NK-92 (cell line): ENCODE results near the gene CADM1.

Source experiments
- DNase-seq: peaks from one replicate; lab custom pipeline; 2025; ENCODE audit not compliant: unreplicated experiment; lab: John Stamatoyannopoulos, UW

Gene CADM1

GRCh38 chr11:115447273-115447864 is 56.8 kb downstream of the CADM1 start:
- no peak for DNase-seq

DNA sequence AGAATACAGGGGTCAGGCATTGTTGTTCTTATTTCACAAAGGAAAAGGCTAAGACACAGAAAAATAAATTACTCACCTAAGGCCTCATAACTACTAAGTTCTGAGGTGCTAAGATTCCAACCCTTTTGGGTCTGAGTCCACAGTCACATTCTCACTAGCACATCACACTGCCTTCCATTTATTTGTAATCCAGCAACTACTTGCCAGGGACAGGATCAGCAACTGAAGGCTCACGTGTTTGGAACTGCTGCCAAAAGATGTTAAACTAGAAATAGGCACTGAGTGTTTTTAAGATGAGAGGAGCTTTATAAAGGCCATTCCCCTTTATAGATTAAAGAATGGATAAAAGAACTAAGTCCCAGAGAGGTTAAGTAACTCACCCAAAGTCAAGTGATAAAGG is 58.0 kb downstream of the CADM1 start:
- DNase-seq = no peak

DNA sequence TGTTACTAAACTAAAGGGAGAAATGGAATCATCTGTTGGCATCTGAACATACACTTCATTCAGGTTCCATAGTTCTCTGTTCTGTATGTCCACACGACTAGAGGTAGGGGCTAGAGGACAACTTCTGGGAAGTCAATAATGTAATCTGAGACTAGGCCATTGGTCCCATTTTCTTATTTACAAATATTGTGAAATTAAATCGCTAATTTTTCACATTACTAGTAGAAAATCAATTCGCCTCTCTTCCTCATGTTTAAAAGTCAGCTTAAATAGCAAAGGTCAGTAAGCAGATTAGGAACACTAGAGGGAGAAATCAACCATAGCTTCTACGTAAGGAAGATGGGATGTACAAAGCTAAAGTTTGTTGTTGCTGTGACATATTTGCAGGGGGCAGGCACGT is 59.7 kb downstream of the CADM1 start:
- no peak for DNase-seq

- DNase-seq = no peak
Measured at GRCh38 chr11:115439969-115440540, 64.2 kb downstream of the CADM1 start.

DNA sequence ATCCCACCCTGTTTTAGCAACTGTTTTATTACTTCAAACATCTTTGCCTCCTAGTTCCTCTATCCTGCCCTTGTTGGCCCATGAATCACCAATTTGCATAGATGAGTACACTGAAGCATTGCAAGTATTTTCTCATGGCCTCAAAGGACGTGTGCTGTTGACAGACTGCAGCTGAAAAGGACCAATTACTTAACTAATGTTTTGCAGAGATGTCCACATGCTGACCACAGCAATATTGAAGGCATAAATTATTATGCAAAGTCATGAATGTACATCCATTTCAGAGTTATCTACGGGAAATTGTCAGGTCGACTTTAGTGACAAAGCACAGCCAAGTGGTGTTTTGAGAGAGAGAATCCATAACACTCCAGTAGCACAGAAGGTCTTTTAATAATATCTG is 64.8 kb downstream of the CADM1 start:
- no peak for DNase-seq

DNA sequence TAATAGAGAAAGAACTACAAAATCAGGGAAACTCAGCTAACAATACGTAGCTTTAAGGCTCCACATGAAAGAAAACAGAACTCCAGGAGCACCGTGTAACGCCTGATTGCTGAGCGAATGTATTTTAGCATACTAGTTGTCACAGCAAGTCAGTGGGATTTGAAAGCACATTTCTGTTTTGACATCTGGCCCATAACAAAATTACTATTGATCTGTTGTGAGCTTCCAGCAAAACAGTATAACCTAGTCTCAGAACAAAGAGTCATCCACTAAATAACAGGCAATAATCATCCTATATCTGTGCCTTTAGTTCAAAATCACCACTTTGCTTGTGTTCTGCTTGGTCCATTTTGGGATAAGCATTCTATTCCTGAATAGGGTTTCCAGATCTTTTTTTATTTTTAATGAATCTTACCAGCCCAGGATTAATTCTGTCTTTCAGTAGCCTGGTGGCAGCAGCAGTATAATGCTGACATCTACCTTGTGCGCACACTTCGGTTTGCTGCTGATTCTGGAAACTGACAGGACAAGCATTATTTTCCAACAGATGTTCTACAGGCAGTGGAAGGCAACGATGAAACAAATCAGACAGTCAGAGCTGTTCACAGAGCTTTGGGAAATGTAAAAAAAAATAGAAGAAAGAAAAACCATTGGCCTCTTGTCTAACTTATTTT is 66.2 kb downstream of the CADM1 start:
- DNase-seq = no peak

DNA sequence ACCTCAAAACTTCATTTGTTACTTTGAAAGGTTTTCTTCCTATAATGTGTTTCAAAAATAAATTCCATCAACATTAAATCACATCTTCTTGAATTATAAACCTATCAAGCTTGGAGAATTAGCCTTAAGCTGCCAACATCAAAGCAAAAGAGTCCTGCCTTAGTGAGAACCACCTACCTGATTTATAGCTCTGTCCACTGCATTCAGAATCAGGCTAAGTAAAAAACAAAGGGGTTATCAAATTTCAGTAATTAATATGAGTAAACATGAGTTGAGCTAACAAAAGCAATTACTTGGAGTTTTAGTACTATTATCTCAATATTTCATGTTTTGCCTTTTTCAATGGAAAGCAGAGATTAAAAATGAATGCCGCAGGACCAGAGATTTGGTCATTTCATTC is 73.9 kb downstream of the CADM1 start:
- no peak for DNase-seq

DNA sequence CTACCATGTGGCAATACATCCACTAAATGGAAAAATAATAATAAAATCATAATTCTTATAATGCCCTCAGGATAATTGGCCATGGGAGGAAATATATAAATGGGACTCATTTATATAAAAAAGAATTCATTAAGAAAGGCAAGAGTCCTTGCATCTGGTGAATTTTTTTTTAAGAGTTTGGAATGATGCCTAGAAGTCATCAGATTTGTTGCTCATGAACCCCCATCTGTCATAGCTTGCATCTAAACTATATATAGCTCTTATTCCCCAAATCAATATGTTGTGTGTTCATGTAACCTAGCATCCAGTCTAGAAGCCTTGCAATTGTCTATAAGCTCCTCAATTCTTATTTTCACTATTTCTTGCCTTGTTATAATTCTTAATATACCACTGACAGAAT is 75.9 kb downstream of the CADM1 start:
- no peak for DNase-seq

DNA sequence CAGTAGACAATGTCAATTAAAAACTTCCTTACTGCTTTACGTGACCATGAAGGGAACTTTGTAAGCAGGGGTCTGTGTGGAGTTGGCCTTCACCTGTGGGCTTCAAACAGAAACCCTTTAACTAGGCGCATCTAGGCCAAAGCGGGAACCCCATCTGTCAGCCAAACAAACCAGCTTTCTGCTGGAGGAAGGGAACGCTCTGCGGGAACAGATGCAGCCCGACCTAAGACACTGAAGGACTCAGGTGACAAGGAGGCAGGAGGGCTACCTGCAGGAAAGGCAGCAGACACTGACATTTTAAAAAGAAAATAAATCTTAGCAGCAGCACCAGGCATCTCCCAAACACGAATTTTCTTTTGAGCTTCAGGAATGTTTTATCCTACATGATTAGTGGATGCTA is 78.4 kb downstream of the CADM1 start:
- no peak for DNase-seq

DNA sequence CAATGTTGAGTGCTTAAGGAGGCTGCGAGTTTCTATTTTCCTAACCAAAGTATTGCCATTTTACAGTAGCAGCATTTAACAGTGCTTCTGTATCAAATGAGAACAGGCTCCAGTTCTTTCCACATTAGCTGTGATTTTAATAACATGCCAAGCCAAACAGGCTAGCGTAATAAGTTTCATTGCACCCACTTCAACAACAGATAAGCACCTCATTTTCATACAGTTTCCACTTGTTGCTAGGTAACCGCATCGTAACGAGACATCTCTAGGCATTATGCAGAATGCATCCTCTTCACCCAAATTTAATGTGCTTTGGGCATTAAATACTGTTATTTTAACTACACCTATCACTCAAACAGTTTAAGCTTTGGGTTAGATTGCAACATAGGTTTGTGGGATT is 79.0 kb downstream of the CADM1 start:
- DNase-seq = no peak

GRCh38 chr11:115423728-115424459 is 80.3 kb downstream of the CADM1 start:
- no peak for DNase-seq

DNA sequence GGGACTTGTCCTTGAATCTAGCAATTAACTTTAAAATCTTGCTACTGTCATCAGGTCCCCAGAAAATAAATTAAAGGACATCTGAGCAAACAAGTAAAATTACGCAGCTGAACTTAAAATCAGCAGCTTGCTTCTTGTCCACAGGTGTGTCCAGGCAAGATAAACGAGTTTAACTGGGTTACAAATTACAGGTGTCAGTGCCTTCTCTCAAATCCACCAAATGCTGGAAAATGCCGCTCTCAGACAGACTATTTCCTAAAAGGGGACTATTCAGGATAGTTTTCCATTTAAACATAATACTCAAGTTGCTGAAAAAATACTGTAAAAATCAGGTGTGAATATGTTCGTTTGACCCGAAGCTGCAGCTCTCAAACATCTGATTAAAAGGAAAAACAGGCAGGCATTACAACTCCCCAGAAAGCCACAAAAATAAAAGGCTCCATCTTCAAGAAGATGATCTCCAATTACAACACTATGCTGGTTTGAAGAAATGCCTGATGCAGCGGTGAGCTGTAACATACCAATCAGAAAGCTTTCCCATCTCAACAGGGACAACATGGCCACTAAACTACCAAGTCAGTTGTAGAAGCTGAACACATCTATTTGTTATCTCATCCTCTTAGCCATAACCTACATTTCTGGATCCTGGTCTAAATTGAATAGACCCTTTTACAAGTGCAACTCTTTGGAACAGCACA is 82.1 kb downstream of the CADM1 start:
- DNase-seq = no peak

DNA sequence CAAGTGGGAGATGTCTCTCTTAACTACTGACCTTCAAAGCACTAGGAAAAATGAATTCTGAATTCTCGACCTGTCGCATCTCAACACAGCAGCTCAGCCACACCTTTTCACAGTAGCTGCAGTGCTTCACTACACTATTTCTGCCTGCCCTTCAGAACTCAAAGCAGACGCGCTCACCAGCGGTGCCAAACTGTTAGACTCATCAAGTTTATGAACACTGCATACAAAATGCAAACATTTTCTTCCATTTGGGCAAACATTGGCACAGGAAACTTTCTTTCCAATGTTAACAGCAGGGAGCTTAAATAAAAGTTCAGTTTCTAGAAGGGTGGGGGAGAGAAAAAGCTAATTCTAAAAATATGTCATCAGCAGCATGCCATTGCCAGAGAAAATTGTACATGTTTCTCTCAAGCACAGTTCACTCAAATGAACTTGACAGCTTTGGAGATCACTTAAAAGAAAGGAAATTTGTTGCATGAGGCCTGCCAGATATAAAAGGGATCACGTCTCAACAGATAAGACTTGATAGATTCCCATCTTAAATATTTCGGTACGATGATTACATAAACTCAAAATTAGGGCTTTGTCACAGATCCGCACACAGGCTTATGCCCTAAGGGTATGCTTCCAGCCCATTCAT is 82.7 kb downstream of the CADM1 start:
- DNase-seq = no peak

DNA sequence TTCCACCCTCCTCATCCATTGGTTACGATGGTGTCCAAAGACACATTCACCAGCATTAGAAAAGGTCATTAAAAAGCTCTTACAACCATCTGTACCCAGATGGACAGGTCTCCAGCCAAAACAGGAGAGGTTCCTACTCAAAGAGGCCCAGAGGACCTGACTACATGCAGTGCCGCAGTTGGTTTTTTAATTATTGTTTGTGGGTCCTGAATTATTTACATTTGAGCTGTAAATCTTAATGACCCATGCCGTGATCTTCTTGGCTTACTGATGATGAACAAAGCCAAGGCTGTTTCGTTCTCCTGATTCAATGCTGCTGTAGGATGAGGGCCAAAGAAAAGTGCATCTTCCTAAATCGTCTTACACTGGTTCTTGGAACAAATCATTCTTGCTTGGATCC is 83.7 kb downstream of the CADM1 start:
- DNase-seq = no peak

- no peak for DNase-seq
Measured at GRCh38 chr11:115418626-115419025, 85.6 kb downstream of the CADM1 start.

DNA sequence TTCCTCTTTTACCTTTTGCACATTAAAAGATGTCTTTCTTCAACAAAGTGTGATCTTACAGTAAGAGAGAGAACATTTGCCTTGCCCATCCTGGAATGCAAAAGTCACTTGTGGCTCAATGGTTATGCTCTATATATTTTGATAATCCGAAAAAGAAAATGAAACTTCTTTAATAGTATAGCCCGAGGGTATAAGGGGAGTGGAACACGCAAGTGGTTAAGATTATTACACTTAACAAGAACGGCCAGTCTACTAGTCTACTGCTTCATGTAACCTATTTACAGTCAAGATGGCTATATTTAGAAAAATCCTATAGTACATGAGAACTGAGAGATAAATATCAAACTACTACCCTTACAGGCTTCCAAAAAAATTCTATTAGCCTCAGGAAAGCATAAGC is 86.1 kb downstream of the CADM1 start:
- DNase-seq = no peak

DNA sequence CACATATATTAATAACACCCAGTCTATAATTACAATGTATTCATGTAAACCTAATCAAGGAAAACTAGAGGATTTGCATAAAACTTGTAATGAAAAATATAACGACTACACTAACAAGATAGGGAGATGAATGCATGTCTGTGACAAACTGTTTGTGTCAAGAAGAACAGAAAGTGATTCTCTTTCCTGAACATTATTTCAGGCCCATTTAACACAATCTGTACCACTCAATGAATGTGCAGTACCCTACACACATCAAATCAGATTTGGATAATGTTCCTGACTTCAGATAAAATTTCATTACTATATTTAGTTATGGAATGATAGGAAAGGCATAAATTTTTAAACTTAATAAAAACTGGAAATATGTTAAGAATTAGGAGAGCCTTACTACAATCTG is 93.1 kb downstream of the CADM1 start:
- no peak for DNase-seq

- no peak for DNase-seq
Measured at GRCh38 chr11:115409691-115410220, 94.5 kb downstream of the CADM1 start.

DNA sequence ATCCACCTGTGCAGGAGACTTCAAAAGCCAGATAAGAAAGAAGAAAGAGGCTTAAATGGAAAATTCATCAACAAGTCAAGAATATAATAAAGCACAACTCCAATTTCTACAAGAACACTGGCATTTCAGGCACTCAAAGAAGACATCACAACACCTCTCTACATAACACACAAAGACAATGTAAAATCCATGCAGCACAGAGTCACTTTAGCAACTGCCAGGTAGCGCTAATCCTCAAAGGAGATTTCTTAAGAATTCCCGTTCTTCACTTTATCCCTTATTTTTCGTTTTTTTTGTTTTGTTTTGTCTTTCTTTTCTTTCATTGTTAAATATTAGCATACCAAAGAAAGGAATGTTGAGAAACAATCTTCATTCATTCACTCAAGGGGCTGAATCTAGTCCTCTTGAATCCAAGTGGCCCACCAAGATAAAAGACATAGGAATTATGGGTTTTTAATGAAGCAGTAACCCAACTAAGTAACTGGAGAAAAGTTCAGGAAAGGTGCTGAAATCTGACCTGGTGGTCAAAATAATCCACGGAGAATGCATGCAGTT is 95.0 kb downstream of the CADM1 start:
- DNase-seq = no peak
